Endothelial cell (in vitro differentiated cells): ENCODE data around the gene ZDHHC1. TPM values are rescaled to one million over a fixed set of nuclear protein-coding genes. Genes with fewer than 3 reads are reported as not detected.

Experiments used
- DNase-seq: peaks from one replicate; pipeline ENCODE4 v3.0.0; 2021; ENCODE audit warnings: low spot score
- H3K27ac Mint-ChIP-seq: one replicate; pipeline ENCODE4 v1.8.0; 2021; ENCODE audit warnings: mixed read lengths, inconsistent platforms; ENCODE audit not compliant: unreplicated experiment
- H3K27me3 Mint-ChIP-seq: one replicate; pipeline ENCODE4 v1.8.0; 2021; ENCODE audit warnings: mild to moderate bottlenecking, moderate library complexity, mixed read lengths, inconsistent platforms; ENCODE audit not compliant: unreplicated experiment
- H3K36me3 Mint-ChIP-seq: one replicate; pipeline ENCODE4 v1.8.0; 2021; ENCODE audit warnings: mild to moderate bottlenecking, low read depth, mixed read lengths, inconsistent platforms; ENCODE audit not compliant: unreplicated experiment
- H3K4me1 Mint-ChIP-seq: one replicate; pipeline ENCODE4 v1.8.0; 2021; ENCODE audit warnings: mild to moderate bottlenecking, mixed read lengths, inconsistent platforms; ENCODE audit not compliant: unreplicated experiment
- H3K4me3 Mint-ChIP-seq: one replicate; pipeline ENCODE4 v1.8.0; 2021; ENCODE audit warnings: mild to moderate bottlenecking, mixed read lengths, inconsistent platforms; ENCODE audit not compliant: unreplicated experiment
- H3K9me3 Mint-ChIP-seq: one replicate; pipeline ENCODE4 v1.8.0; 2021; ENCODE audit warnings: mixed read lengths, inconsistent platforms; ENCODE audit not compliant: unreplicated experiment
- total RNA-seq: library from RNA; stranded (reverse); fragmentation: NEBNext Ultra II Directional; extraction: Animal tissue kit (Norgen Biotek cat#: 25700); gene quantifications from one replicate; pipeline ENCODE4 v1.2.1, GENCODE V29; 2021; ENCODE audit not compliant: unreplicated experiment
- TF ChIP-seq, protein P1 (sequence below): fragments of 200-600 bp; sonication (generic); IDR thresholded peaks from one replicate; pipeline ENCODE4 v1.5.0; 2021; ENCODE audit warnings: antibody characterized with exemption; ENCODE audit not compliant: unreplicated experiment

ZDHHC1 gene
- total RNA-seq, 1 donor from 2014 or later = 7.2 TPM

DNA sequence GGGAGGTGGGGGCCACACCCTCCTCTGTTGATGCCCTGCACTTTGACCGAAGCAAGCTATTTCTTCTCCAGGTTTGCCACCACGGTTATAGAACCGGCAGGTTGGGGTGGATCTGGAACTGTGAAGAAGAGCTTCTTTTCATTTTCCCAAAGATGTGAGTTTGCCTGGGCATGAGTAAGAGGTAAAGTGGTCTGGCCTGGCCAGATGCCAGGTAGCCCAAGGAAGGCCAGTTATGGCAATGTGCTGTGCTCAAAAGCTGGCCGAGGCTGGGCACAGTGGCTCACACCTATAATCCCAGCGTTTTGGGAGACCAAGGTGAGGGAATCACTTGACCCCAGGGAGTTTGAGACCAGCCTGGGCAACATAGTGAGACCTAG, 46.0 kb upstream of the ZDHHC1 start:
- TF ChIP-seq, protein P1, sequence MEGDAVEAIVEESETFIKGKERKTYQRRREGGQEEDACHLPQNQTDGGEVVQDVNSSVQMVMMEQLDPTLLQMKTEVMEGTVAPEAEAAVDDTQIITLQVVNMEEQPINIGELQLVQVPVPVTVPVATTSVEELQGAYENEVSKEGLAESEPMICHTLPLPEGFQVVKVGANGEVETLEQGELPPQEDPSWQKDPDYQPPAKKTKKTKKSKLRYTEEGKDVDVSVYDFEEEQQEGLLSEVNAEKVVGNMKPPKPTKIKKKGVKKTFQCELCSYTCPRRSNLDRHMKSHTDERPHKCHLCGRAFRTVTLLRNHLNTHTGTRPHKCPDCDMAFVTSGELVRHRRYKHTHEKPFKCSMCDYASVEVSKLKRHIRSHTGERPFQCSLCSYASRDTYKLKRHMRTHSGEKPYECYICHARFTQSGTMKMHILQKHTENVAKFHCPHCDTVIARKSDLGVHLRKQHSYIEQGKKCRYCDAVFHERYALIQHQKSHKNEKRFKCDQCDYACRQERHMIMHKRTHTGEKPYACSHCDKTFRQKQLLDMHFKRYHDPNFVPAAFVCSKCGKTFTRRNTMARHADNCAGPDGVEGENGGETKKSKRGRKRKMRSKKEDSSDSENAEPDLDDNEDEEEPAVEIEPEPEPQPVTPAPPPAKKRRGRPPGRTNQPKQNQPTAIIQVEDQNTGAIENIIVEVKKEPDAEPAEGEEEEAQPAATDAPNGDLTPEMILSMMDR = no peak
- Mint-ChIP-seq H3K4me3 (no peak overlapping the region), H3K27me3 (peaks cover 9% of the 10 kb centered on the region), H3K36me3 (peaks cover 9% of the 10 kb centered on the region), H3K27ac (no peak overlapping the region), H3K4me1 (peaks cover 34% of the 10 kb centered on the region), H3K9me3 (no peaks in the 10 kb centered on the region)
- DNase-seq = no peak

DNA sequence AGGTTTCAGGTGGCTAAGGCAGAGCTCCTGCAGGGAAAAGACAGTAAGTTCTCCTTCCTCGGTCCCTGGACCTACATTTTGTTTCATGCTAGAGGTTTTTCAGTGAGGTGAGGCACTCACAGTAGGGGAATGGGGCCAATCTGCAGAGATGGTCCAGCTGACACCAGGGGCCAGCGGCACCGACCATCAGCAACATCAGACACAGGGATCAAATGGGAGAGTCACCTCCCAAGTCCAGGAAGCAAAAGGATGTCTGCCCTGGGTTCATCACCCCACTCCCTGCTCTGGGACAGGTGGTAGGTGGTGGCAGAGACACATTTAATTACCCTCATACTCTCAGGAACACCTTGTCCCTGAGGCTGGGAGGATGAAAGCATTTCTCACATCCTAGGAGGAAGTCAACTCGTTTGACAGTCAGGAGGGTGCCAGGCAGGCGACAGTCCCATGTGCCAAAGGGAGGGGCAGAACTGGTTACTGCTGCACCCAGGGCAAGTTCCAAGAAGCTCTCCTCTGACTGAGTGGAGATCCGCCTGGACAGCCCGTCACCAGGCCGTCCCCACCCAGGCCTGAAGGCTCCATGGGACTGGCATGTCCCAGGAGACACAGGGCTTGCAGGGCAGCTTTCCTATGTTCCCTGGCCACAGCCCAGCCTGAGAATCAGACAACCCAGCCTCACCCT, 45.5 kb upstream of the ZDHHC1 start:
- H3K27me3 Mint-ChIP-seq = peaks cover 9% of the 10 kb centered on the region
- no peak for DNase-seq
- no peaks in the 10 kb centered on the region for H3K9me3 Mint-ChIP-seq
- H3K27ac Mint-ChIP-seq = no peak overlapping the region
- peaks cover 9% of the 10 kb centered on the region for H3K36me3 Mint-ChIP-seq
- TF ChIP-seq, protein P1 = no peak
- H3K4me1 Mint-ChIP-seq = peaks cover 29% of the 10 kb centered on the region
- no peak overlapping the region for H3K4me3 Mint-ChIP-seq

DNA sequence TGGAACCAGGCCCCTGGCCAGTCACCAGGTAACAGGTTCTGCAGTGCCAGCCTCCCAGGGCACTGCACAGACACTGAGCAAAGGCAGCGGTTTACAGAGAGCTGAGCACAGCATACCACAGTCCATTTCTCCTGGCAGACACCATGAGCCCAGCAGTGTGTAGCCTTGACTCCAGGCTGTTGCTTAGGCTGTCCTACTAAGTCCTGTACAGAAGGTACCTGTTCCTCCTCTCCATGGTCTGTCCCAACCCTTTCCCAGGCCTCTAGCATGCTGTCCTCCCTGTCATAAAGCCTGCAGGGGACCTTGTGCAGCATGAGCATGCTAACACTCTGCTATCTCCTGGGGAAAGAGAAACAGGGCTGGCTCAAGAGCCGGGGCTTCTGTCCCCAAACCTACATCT, 44.7 kb upstream of the ZDHHC1 start:
- Mint-ChIP-seq H3K36me3 (peaks cover 9% of the 10 kb centered on the region), H3K27ac (no peak overlapping the region)

DNA sequence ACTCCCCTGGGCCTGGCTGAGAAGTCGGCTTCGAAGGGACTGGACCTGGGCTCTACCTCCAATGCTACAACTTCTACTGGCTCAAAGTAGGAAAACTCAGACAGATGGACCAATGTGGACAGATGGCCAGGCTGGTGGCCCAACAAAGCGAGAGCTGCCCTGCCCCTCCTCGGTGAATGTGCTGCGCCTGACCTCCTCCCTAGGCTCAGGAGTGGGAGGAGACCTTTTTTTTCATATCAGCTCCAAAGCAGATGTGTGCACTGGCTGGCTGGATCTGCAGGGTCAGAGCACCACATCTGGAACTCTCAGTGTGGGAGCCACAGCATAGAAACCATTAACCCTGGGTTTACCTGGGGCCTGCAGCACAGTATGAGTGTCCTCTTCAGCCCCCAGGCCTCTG, 43.9 kb upstream of the ZDHHC1 start:
- Mint-ChIP-seq H3K27ac (no peak overlapping the region), H3K9me3 (no peaks in the 10 kb centered on the region), H3K36me3 (peaks cover 9% of the 10 kb centered on the region), H3K4me1 (peaks cover 15% of the 10 kb centered on the region), H3K27me3 (peaks cover 8% of the 10 kb centered on the region), H3K4me3 (no peak overlapping the region)
- TF ChIP-seq, protein P1 = no peak
- no peak for DNase-seq

More for the DNA sequence above, 44.7 kb upstream of the ZDHHC1 start:
- Mint-ChIP-seq H3K27me3 (peaks cover 7% of the 10 kb centered on the region), H3K4me3 (no peak overlapping the region), H3K4me1 (peaks cover 22% of the 10 kb centered on the region), H3K9me3 (no peaks in the 10 kb centered on the region)
- DNase-seq = no peak
- TF ChIP-seq, protein P1 = no peak

DNA sequence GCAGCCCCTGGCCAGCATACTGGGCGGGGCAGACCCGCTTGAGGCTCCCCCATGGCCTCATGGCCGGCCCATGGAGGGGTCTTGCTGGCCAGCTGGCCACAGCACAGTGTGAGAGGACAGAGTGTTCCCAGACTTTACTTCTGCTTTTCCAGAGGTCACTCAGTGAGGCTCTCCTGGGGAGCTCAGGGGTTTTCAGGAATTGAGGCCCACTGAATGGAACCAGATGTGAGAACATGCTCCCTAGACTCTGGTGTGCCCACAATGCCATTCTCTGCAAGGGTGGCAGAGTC, 43.5 kb upstream of the ZDHHC1 start:
- no peaks in the 10 kb centered on the region for H3K9me3 Mint-ChIP-seq

More for the DNA sequence above, 43.5 kb upstream of the ZDHHC1 start:
- Mint-ChIP-seq H3K27me3 (peaks cover 8% of the 10 kb centered on the region), H3K27ac (no peak overlapping the region), H3K4me1 (peaks cover 19% of the 10 kb centered on the region), H3K36me3 (peaks cover 9% of the 10 kb centered on the region), H3K4me3 (no peak overlapping the region)
- TF ChIP-seq, protein P1 = no peak
- no peak for DNase-seq
